Tibial artery (tissue), 4 donors: ENCODE measurements around the gene IGSF9.

Source experiments
- DNase-seq, 2 donors: peaks; one replicate each; pipeline ENCODE4 v3.0.0-alpha.2; 2019
- H3K27ac ChIP-seq, 2 donors: fragments of 200-600 bp; sonication (generic) in 1 of 2; 1 replicate in 1 of 2; 2 replicates in 1 of 2; pipeline ENCODE4 v1.5.1; 2018 to 2019; ENCODE audit warnings: mild to moderate bottlenecking in 1 of 2
- H3K27me3 ChIP-seq, 2 donors: fragments of 200-600 bp; sonication (generic) in 1 of 2; one replicate each; pipeline versions ENCODE4 v1.5.1 to v1.6.0; 2016 to 2019
- H3K36me3 ChIP-seq, 3 donors: fragments of 200-600 bp; sonication (generic) in 2 of 3; one replicate each; pipeline ENCODE4 v1.5.1; 2016 to 2019; ENCODE audit warnings: mild to moderate bottlenecking in 2 of 3
- H3K4me1 ChIP-seq, 4 donors: fragments of 200-600 bp; sonication (generic) in 2 of 4; 1 replicate in 3 of 4; 2 replicates in 1 of 4; pipeline ENCODE4 v1.5.1; 2016 to 2019
- H3K4me3 ChIP-seq, 2 donors: fragments of 200-600 bp; sonication (generic) in 1 of 2; 1 replicate in 1 of 2; 2 replicates in 1 of 2; pipeline ENCODE4 v1.5.1; 2018 to 2019; ENCODE audit warnings: mild to moderate bottlenecking in 2 of 2
- H3K9me3 ChIP-seq, 3 donors: fragments of 200-600 bp; sonication (generic) in 1 of 3; one replicate each; pipeline ENCODE4 v1.5.1; 2016 to 2019
- CTCF ChIP-seq, 2 experiments: fragments of 200-600 bp in 1 of 2; fragments of 450-650 bp in 1 of 2; IDR thresholded peaks; one replicate each; pipeline ENCODE4 v1.5.1; 2017 to 2019; ENCODE audit warnings: antibody characterized with exemption in 2 of 2, mild to moderate bottlenecking in 1 of 2, moderate library complexity in 1 of 2
- intact Hi-C: fragments of 100-400 bp; cut with DNase I; formaldehyde crosslinking; loops from one replicate; pipeline ENCODE4 v1.15.0; 2023; ENCODE audit warnings: low total_unique reads

Gene IGSF9

DNA sequence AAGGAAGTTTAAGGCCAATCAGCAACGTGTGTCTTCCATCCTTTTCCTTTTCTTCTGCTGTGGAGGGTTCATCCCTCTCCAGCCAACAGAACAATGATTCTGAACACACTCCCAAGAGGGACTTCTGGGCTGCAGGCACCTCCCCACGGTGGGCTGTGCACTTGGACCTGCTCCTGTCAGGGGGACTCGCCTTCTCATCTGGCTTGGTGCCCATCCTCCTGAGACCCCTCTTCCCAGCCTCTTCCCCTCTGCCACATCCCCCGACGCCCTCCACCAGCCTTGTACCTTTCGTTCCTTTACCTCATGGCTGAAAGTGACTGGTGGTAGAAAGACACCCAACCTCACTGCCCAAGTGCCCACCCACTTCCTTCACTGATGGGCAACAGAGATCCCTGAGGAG lies 34.7 kb upstream of the IGSF9 start:
- no peak for DNase-seq
- no peaks in the 10 kb centered on the region for H3K36me3 ChIP-seq
- H3K9me3 ChIP-seq: no peaks in the 10 kb centered on the region
- H3K27ac ChIP-seq: no peak overlapping the region
- no peak for TF ChIP-seq CTCF (IDR thresholded peaks at IDR 0.05)
- no peak overlapping the region for H3K4me3 ChIP-seq
- intact Hi-C loops: no loop called here
- peaks cover 0 to 6% of the 10 kb centered on the region in 2 donors for H3K27me3 ChIP-seq
- H3K4me1 ChIP-seq: no peaks in the 10 kb centered on the region

- no peak overlapping the region for H3K4me3 ChIP-seq
- H3K9me3 ChIP-seq: no peaks in the 10 kb centered on the region
- H3K36me3 ChIP-seq: no peaks in the 10 kb centered on the region
- H3K4me1 ChIP-seq: no peaks in the 10 kb centered on the region
- intact Hi-C loops: no loop called here
- no peak for TF ChIP-seq CTCF (IDR thresholded peaks at IDR 0.05)
- peaks cover 0 to 10% of the 10 kb centered on the region in 2 donors for H3K27me3 ChIP-seq
- no peak for DNase-seq
- no peak overlapping the region for H3K27ac ChIP-seq
Observed at GRCh38 chr1:159979257-159979656, 33.8 kb upstream of the IGSF9 start.

- no peak for DNase-seq
- H3K27me3 ChIP-seq: peaks cover 0 to 10% of the 10 kb centered on the region in 2 donors
- no peaks in the 10 kb centered on the region for H3K4me1 ChIP-seq
- no peak overlapping the region for H3K27ac ChIP-seq
- no peaks in the 10 kb centered on the region for H3K9me3 ChIP-seq
- no peak for TF ChIP-seq CTCF (IDR thresholded peaks at IDR 0.05)
- H3K4me3 ChIP-seq: no peak overlapping the region
- intact Hi-C loops: no loop called here
- H3K36me3 ChIP-seq: no peaks in the 10 kb centered on the region
Observed at GRCh38 chr1:159978107-159978398, 32.6 kb upstream of the IGSF9 start.

DNA sequence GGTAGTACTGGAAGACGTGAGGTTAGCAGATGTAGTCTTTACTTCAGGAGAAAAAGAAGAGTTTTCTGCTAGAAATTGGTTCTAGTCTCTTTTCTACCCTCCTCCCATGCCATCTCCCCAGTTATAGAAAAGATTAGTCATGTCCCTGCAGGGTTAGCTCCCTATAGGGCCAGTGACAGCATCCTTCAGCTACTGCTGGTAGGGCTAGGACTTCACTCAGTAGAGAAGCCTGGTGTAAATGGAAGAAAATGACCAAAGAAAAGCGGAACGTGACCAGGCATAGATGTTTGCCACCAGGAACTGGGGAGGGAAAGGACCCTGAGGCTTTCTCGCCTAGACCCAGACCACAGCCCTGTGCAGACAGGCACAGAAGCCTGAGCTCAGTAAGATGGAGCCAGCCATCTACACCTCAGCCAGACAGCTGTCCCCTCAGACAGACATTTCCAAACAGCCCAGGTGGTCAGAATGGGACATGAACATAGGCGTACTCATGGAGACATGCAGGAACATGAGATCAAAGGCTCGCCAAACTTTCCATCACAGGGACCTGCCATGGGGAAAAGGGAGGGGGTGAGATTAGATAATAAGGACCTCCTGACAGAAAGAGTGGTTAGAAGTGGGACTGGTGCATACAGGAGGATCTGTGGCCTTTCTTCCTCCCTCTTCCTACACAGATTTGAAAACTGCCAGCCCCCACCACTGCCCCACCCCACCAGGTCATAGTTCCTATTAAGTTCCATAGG lies 32.1 kb upstream of the IGSF9 start:
- intact Hi-C loops: no loop called here
- no peaks in the 10 kb centered on the region for H3K9me3 ChIP-seq
- H3K4me3 ChIP-seq: no peak overlapping the region
- no peak overlapping the region for H3K27ac ChIP-seq
- H3K27me3 ChIP-seq: peaks cover 0 to 14% of the 10 kb centered on the region in 2 donors
- no peaks in the 10 kb centered on the region for H3K36me3 ChIP-seq
- TF ChIP-seq CTCF (IDR thresholded peaks at IDR 0.05): no peak
- no peaks in the 10 kb centered on the region for H3K4me1 ChIP-seq
- DNase-seq: no peak

- no peak for DNase-seq
- Histone ChIP-seq H3K36me3 (no peaks in the 10 kb centered on the region), H3K27me3 (peaks cover 0 to 15% of the 10 kb centered on the region in 2 donors), H3K27ac (no peak overlapping the region), H3K4me3 (no peak overlapping the region), H3K9me3 (no peaks in the 10 kb centered on the region), H3K4me1 (no peaks in the 10 kb centered on the region)
- intact Hi-C loops: no loop called here
- no peak for TF ChIP-seq CTCF (IDR thresholded peaks at IDR 0.05)
Observed at GRCh38 chr1:159974350-159974965, 29.0 kb upstream of the IGSF9 start.
